T-helper 2 cell treated with Interferon-gamma antibody and Interleukin-4, amounts not matched to agents 5 μg/mL and 100 μg/mL, for 36 hours (primary cell): ENCODE data around the gene INPP5E.

Experiments used
- DNase-seq: peaks from one replicate; pipeline ENCODE4 v3.0.0; 2021; ENCODE audit warnings: low spot score
- H3K27ac Mint-ChIP-seq: one replicate; pipeline ENCODE4 v1.8.0; 2021; ENCODE audit warnings: mild to moderate bottlenecking, mixed read lengths
- H3K27me3 Mint-ChIP-seq: one replicate; pipeline ENCODE4 v1.8.0; 2021; ENCODE audit warnings: low read depth, mixed read lengths
- H3K36me3 Mint-ChIP-seq: one replicate; pipeline ENCODE4 v1.8.0; 2021; ENCODE audit warnings: low read depth, mixed read lengths
- H3K4me1 Mint-ChIP-seq: one replicate; pipeline ENCODE4 v1.8.0; 2021; ENCODE audit warnings: low read depth, mixed read lengths
- H3K4me3 Mint-ChIP-seq: one replicate; pipeline ENCODE4 v1.8.0; 2022; ENCODE audit warnings: mild to moderate bottlenecking, moderate library complexity, mixed read lengths
- H3K9me3 Mint-ChIP-seq: one replicate; pipeline ENCODE4 v1.8.0; 2021; ENCODE audit warnings: mixed read lengths

Gene INPP5E

GRCh38 chr9:136464241-136464640, 24.6 kb upstream of the INPP5E start:
- Mint-ChIP-seq H3K4me1 (no peaks in the 10 kb centered on the region), H3K9me3 (no peaks in the 10 kb centered on the region), H3K27me3 (no peaks in the 10 kb centered on the region), H3K27ac (no peak overlapping the region), H3K36me3 (peaks cover 58% of the 10 kb centered on the region), H3K4me3 (no peak overlapping the region)
- no peak for DNase-seq

- H3K4me3 Mint-ChIP-seq = no peak overlapping the region
- H3K9me3 Mint-ChIP-seq = no peaks in the 10 kb centered on the region
- H3K27ac Mint-ChIP-seq = no peak overlapping the region
- H3K36me3 Mint-ChIP-seq = peaks cover 63% of the 10 kb centered on the region
- H3K27me3 Mint-ChIP-seq = no peaks in the 10 kb centered on the region
- DNase-seq = no peak
- no peaks in the 10 kb centered on the region for H3K4me1 Mint-ChIP-seq
Observed at GRCh38 chr9:136463578-136463977, 23.9 kb upstream of the INPP5E start.

- peaks cover 60% of the 10 kb centered on the region for H3K36me3 Mint-ChIP-seq
- no peak for DNase-seq
- H3K27ac Mint-ChIP-seq = no peak overlapping the region
- no peaks in the 10 kb centered on the region for H3K27me3 Mint-ChIP-seq
- no peaks in the 10 kb centered on the region for H3K9me3 Mint-ChIP-seq
- no peaks in the 10 kb centered on the region for H3K4me1 Mint-ChIP-seq
- no peak overlapping the region for H3K4me3 Mint-ChIP-seq
Observed at GRCh38 chr9:136462664-136463063, 23.0 kb upstream of the INPP5E start.

GRCh38 chr9:136460772-136461325, 21.2 kb upstream of the INPP5E start:
- H3K4me3 Mint-ChIP-seq = no peak overlapping the region
- H3K36me3 Mint-ChIP-seq = peaks cover 60% of the 10 kb centered on the region
- H3K27me3 Mint-ChIP-seq = no peaks in the 10 kb centered on the region
- H3K4me1 Mint-ChIP-seq = no peaks in the 10 kb centered on the region
- no peaks in the 10 kb centered on the region for H3K9me3 Mint-ChIP-seq
- no peak for DNase-seq
- H3K27ac Mint-ChIP-seq = no peak overlapping the region

- Mint-ChIP-seq H3K27me3 (no peaks in the 10 kb centered on the region), H3K4me1 (no peaks in the 10 kb centered on the region), H3K4me3 (no peak overlapping the region), H3K36me3 (peaks cover 58% of the 10 kb centered on the region), H3K9me3 (no peaks in the 10 kb centered on the region), H3K27ac (no peak overlapping the region)
- no peak for DNase-seq
Observed at GRCh38 chr9:136459425-136459824, 19.8 kb upstream of the INPP5E start.

GRCh38 chr9:136457326-136457725, 17.7 kb upstream of the INPP5E start:
- Mint-ChIP-seq H3K4me1 (no peaks in the 10 kb centered on the region), H3K36me3 (peaks cover 55% of the 10 kb centered on the region), H3K27me3 (no peaks in the 10 kb centered on the region), H3K27ac (no peak overlapping the region), H3K9me3 (no peaks in the 10 kb centered on the region), H3K4me3 (no peak overlapping the region)
- no peak for DNase-seq

GRCh38 chr9:136456258-136456657, 16.6 kb upstream of the INPP5E start:
- Mint-ChIP-seq H3K4me3 (no peak overlapping the region), H3K4me1 (no peaks in the 10 kb centered on the region), H3K27me3 (no peaks in the 10 kb centered on the region), H3K27ac (no peak overlapping the region), H3K36me3 (peaks cover 56% of the 10 kb centered on the region), H3K9me3 (no peaks in the 10 kb centered on the region)
- DNase-seq = no peak

- no peak for DNase-seq
- Mint-ChIP-seq H3K4me3 (no peak overlapping the region), H3K27ac (no peak overlapping the region), H3K36me3 (peaks cover 56% of the 10 kb centered on the region), H3K9me3 (no peaks in the 10 kb centered on the region), H3K4me1 (no peaks in the 10 kb centered on the region), H3K27me3 (no peaks in the 10 kb centered on the region)
Observed at GRCh38 chr9:136455043-136456002, 15.7 kb upstream of the INPP5E start.

- Mint-ChIP-seq H3K36me3 (peaks cover 53% of the 10 kb centered on the region), H3K4me1 (no peaks in the 10 kb centered on the region), H3K4me3 (no peak overlapping the region), H3K27ac (no peak overlapping the region), H3K27me3 (no peaks in the 10 kb centered on the region), H3K9me3 (no peaks in the 10 kb centered on the region)
- no peak for DNase-seq
Observed at GRCh38 chr9:136454026-136454796, 14.6 kb upstream of the INPP5E start.

- Mint-ChIP-seq H3K27ac (no peak overlapping the region), H3K9me3 (no peaks in the 10 kb centered on the region), H3K27me3 (no peaks in the 10 kb centered on the region), H3K4me1 (no peaks in the 10 kb centered on the region), H3K36me3 (peaks cover 47% of the 10 kb centered on the region), H3K4me3 (no peak overlapping the region)
- DNase-seq = no peak
Observed at GRCh38 chr9:136453326-136453725, 13.7 kb upstream of the INPP5E start.

- DNase-seq = no peak
- Mint-ChIP-seq H3K4me3 (no peak overlapping the region), H3K4me1 (no peaks in the 10 kb centered on the region), H3K27me3 (no peaks in the 10 kb centered on the region), H3K27ac (no peak overlapping the region), H3K36me3 (peaks cover 58% of the 10 kb centered on the region), H3K9me3 (no peaks in the 10 kb centered on the region)
Observed at GRCh38 chr9:136451221-136451877, 11.7 kb upstream of the INPP5E start.

- no peaks in the 10 kb centered on the region for H3K9me3 Mint-ChIP-seq
- no peaks in the 10 kb centered on the region for H3K4me1 Mint-ChIP-seq
- H3K4me3 Mint-ChIP-seq = no peak overlapping the region
- H3K36me3 Mint-ChIP-seq = peaks cover 51% of the 10 kb centered on the region
- no peaks in the 10 kb centered on the region for H3K27me3 Mint-ChIP-seq
- no peak for DNase-seq
- H3K27ac Mint-ChIP-seq = no peak overlapping the region
Observed at GRCh38 chr9:136448655-136449054, 9.0 kb upstream of the INPP5E start.

- Mint-ChIP-seq H3K4me1 (no peaks in the 10 kb centered on the region), H3K4me3 (no peak overlapping the region), H3K36me3 (peaks cover 54% of the 10 kb centered on the region), H3K9me3 (no peaks in the 10 kb centered on the region), H3K27me3 (no peaks in the 10 kb centered on the region), H3K27ac (no peak overlapping the region)
- DNase-seq = no peak
Observed at GRCh38 chr9:136447173-136447778, 7.6 kb upstream of the INPP5E start.
